SK-N-SH treated with all-trans-retinoic acid at 6 μM for 48 hours (cell line): ENCODE data around the gene TREX2.

Source experiments
- ATAC-seq: fragments of 200-7000 bp; cut with Tn5 transposase; 3 replicates; pipeline ENCODE4 v1.9.1; 2020; ENCODE audit warnings: mild to moderate bottlenecking, moderate library complexity
- ARNTL ChIP-seq: fragments of 450-650 bp; formaldehyde crosslinking; IDR thresholded peaks from 2 replicates; pipeline ENCODE4 v1.5.0; 2020; ENCODE audit warnings: low read depth, mild to moderate bottlenecking, moderate library complexity, borderline replicate concordance
- BACH2 ChIP-seq: fragments of 250-450 bp; sonication (Bioruptor Pico); IDR thresholded peaks from 2 replicates; pipeline ENCODE4 v1.9.0; 2021; ENCODE audit warnings: mild to moderate bottlenecking, borderline replicate concordance
- CSDC2 ChIP-seq: fragments of 250-450 bp; sonication (Bioruptor Pico); IDR thresholded peaks from 2 replicates; pipeline ENCODE4 v1.5.0; 2020; ENCODE audit warnings: mild to moderate bottlenecking, moderate library complexity
- ESRRG ChIP-seq: fragments of 250-450 bp; sonication (Bioruptor Pico); IDR thresholded peaks from 2 replicates; pipeline ENCODE4 v1.6.1; 2021; ENCODE audit warnings: mild to moderate bottlenecking
- GLIS3 ChIP-seq: fragments of 250-450 bp; sonication (Bioruptor Pico); IDR thresholded peaks from 2 replicates; pipeline ENCODE4 v1.5.0; 2020; ENCODE audit warnings: mild to moderate bottlenecking, moderate library complexity
- ISL1 ChIP-seq: fragments of 250-450 bp; sonication (Bioruptor Pico); IDR thresholded peaks from 2 replicates; pipeline ENCODE4 v2.1.2; 2022; ENCODE audit warnings: mild to moderate bottlenecking, moderate library complexity
- PPARA ChIP-seq: fragments of 250-450 bp; sonication (Bioruptor Pico); IDR thresholded peaks from 2 replicates; pipeline ENCODE4 v1.5.0; 2020; ENCODE audit warnings: mild to moderate bottlenecking, borderline replicate concordance
- RARB ChIP-seq: fragments of 250-450 bp; sonication (Bioruptor Pico); IDR thresholded peaks from 2 replicates; pipeline ENCODE4 v1.8.0; 2021; ENCODE audit warnings: mild to moderate bottlenecking, moderate library complexity
- SNAI2 ChIP-seq: fragments of 250-450 bp; sonication (Bioruptor Pico); IDR thresholded peaks from 2 replicates; pipeline ENCODE4 v1.5.0; 2020; ENCODE audit warnings: mild to moderate bottlenecking, moderate library complexity
- TCF4 ChIP-seq: fragments of 250-450 bp; sonication (Bioruptor Pico); IDR thresholded peaks from 2 replicates; pipeline ENCODE4 v1.8.0; 2021; ENCODE audit warnings: mild to moderate bottlenecking, moderate library complexity, borderline replicate concordance
- TOX ChIP-seq: fragments of 250-450 bp; sonication (Bioruptor Pico); IDR thresholded peaks from 2 replicates; pipeline ENCODE4 v1.8.0; 2021; ENCODE audit warnings: mild to moderate bottlenecking, moderate library complexity, borderline replicate concordance
- ZC3H10 ChIP-seq: fragments of 250-450 bp; sonication (Bioruptor Pico); IDR thresholded peaks from 2 replicates; pipeline ENCODE4 v1.5.1; 2021; ENCODE audit warnings: mild to moderate bottlenecking, moderate library complexity
- ZFP3 ChIP-seq: fragments of 250-450 bp; sonication (Bioruptor Pico); IDR thresholded peaks from 2 replicates; pipeline ENCODE4 v1.5.0; 2020; ENCODE audit warnings: mild to moderate bottlenecking, moderate library complexity
- ZFP30 ChIP-seq: fragments of 450-650 bp; formaldehyde crosslinking; IDR thresholded peaks from 2 replicates; pipeline ENCODE4 v1.5.0; 2022; ENCODE audit warnings: mild to moderate bottlenecking, moderate library complexity
- ZNF565 ChIP-seq: fragments of 450-650 bp; formaldehyde crosslinking; conservative IDR thresholded peaks from 2 replicates; pipeline ENCODE4 v1.5.0; 2020; ENCODE audit warnings: low read depth, mild to moderate bottlenecking, moderate library complexity
- ZNF70 ChIP-seq: fragments of 450-650 bp; formaldehyde crosslinking; IDR thresholded peaks from 2 replicates; pipeline ENCODE4 v1.5.0; 2020; ENCODE audit warnings: mild to moderate bottlenecking, moderate library complexity
- ZNF8 ChIP-seq: fragments of 450-650 bp; formaldehyde crosslinking; IDR thresholded peaks from 2 replicates; pipeline ENCODE4 v1.5.0; 2020; ENCODE audit warnings: mild to moderate bottlenecking, moderate library complexity
- TF ChIP-seq, protein P1 (sequence below): fragments of 250-450 bp; sonication (Bioruptor Pico); IDR thresholded peaks from 2 replicates; pipeline ENCODE4 v1.5.1; 2021; ENCODE audit warnings: mild to moderate bottlenecking, moderate library complexity
- TF ChIP-seq, protein P2 (sequence below): fragments of 250-450 bp; sonication (Bioruptor Pico); IDR thresholded peaks from 2 replicates; pipeline ENCODE4 v1.5.0; 2020; ENCODE audit warnings: mild to moderate bottlenecking, moderate library complexity
- TF ChIP-seq, protein P3 (sequence below): fragments of 250-450 bp; sonication (Bioruptor Pico); IDR thresholded peaks from 2 replicates; pipeline ENCODE4 v1.5.1; 2020; ENCODE audit warnings: low read depth, mild to moderate bottlenecking, moderate library complexity

TREX2 gene, protein sequence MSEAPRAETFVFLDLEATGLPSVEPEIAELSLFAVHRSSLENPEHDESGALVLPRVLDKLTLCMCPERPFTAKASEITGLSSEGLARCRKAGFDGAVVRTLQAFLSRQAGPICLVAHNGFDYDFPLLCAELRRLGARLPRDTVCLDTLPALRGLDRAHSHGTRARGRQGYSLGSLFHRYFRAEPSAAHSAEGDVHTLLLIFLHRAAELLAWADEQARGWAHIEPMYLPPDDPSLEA

DNA sequence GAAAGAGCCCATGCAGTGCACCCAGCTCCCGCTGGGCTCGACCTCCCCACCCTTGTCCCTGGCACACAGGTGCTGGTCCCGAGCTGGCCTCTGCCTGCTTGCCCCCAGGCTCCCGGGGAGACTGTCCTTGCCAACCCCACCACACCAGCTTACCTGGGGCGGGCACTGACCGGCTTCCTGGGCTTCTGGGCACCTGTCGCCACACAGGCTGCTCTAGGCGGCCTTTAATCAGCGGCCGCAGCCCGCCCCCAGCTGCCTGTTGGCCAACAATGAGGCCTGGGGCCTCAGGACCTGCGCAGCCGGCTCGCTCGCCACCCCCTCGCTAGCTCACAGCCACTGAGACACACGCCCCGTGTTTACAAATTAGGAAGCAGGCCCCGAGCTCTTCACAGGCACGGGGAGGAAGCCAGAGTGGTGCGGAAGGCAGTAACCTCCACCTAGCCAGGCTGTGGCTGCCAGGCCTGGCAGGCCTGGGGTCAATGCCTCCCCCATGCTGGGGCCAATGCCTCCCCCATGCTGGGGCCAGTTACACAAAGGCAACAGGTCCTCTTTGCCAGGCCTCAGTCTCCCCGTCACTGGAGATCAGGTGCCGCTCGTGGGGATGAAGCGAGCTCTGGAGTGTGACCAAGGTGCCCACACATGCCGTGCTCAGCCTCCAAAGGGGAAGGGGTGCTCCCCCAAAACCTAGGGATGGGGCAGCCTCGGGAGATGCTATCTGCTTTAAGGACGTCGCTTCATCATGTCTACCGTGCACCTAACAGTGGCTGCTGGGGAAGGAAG is at the start of gene TREX2:
Gene TREX2, minus strand, starts transcription at position 201 of the 780 bp plus-strand sequence. CDS start 626 bp downstream, outside the sequence.
- ATAC-seq, result no peak
- TF ChIP-seq ESRRG (CRISPR knock-in tag), result no peak
- TF ChIP-seq TOX (CRISPR knock-in tag), result no peak
- TF ChIP-seq TCF4 (CRISPR knock-in tag), result no peak
- TF ChIP-seq ZC3H10, result no peak
- TF ChIP-seq BACH2, result no peak
- no peak for TF ChIP-seq CSDC2 (CRISPR knock-in tag)
- TF ChIP-seq, protein P1, sequence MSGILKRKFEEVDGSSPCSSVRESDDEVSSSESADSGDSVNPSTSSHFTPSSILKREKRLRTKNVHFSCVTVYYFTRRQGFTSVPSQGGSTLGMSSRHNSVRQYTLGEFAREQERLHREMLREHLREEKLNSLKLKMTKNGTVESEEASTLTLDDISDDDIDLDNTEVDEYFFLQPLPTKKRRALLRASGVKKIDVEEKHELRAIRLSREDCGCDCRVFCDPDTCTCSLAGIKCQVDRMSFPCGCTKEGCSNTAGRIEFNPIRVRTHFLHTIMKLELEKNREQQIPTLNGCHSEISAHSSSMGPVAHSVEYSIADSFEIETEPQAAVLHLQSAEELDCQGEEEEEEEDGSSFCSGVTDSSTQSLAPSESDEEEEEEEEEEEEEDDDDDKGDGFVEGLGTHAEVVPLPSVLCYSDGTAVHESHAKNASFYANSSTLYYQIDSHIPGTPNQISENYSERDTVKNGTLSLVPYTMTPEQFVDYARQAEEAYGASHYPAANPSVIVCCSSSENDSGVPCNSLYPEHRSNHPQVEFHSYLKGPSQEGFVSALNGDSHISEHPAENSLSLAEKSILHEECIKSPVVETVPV (CRISPR knock-in tag), result no peak
- no peak for TF ChIP-seq ZNF8 (CRISPR knock-in tag)
- TF ChIP-seq RARB, result no peak

DNA sequence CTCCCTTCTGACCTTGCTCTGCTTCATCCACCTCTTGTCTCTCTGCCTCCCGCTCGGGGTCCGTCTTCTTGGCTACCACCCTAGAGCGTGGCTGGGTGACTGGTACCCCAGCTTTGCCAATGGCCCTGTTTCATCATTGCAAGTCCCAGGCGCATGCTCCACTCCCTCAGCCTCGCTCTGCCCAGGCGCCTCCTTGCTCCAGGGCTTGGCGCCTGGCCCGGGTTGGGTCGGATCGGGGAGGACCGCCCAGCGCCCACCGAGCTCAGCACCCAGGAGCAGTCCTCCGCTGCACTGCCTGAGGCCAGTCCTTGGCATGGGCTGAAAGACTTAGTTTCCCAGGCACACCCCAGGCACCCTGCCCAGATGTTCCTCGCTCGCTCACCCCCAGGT is 49.5 kb upstream of the TREX2 start:
- ATAC-seq, result peak; percentile 44

DNA sequence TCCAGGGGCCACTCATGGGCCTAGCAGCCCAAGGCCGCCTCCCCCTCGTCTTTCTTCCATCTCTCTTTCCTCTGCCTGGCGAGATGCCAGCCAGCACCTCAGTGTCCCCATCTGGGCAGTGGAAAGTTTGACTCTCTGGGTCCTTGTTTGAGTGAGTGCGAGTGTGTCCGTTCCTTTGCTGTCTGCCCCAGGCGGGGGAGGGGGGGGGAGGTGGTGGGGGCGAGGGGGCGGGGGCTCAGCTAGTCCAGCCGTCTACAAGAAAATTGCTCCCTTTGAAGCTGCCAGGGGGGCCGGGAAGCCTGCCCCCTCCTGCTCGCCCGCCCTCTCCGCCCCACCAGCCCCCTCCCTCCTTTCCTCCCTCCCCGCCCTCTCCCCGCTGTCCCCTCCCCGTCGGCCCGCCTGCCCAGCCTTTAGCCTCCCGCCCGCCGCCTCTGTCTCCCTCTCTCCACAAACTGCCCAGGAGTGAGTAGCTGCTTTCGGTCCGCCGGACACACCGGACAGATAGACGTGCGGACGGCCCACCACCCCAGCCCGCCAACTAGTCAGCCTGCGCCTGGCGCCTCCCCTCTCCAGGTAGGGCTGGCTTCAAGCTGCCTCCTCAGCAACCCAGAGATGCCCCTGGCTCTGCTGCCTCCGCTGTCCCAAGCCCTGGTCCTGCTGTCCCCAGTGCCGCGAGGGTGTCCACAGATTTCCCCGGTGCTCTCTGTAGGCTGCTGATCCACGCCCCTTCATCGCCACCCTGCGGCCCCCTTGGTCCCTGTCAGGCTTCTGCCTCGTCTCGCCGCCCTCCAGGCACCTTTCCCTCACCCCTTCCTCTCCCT is 48.9 kb upstream of the TREX2 start, which contains the start of gene BGN:
Gene BGN, plus strand, starts transcription at position 440 of the 821 bp plus-strand sequence. CDS start 9,652 bp downstream, outside the sequence.
- peak; percentile 70 for ATAC-seq
- TF ChIP-seq CSDC2 (CRISPR knock-in tag) (no peak), ZC3H10 (no peak), ZNF70 (CRISPR knock-in tag) (no peak), SNAI2 (CRISPR knock-in tag) (no peak), RARB (no peak), GLIS3 (CRISPR knock-in tag) (no peak), ARNTL (CRISPR knock-in tag) (no peak), ESRRG (CRISPR knock-in tag) (no peak), ISL1 (no peak), TCF4 (CRISPR knock-in tag) (no peak), ZNF8 (CRISPR knock-in tag) (no peak), ZFP30 (CRISPR knock-in tag) (no peak), PPARA (CRISPR knock-in tag) (no peak), ZFP3 (no peak), ZNF565 (no peak)
- TF ChIP-seq, protein P2, sequence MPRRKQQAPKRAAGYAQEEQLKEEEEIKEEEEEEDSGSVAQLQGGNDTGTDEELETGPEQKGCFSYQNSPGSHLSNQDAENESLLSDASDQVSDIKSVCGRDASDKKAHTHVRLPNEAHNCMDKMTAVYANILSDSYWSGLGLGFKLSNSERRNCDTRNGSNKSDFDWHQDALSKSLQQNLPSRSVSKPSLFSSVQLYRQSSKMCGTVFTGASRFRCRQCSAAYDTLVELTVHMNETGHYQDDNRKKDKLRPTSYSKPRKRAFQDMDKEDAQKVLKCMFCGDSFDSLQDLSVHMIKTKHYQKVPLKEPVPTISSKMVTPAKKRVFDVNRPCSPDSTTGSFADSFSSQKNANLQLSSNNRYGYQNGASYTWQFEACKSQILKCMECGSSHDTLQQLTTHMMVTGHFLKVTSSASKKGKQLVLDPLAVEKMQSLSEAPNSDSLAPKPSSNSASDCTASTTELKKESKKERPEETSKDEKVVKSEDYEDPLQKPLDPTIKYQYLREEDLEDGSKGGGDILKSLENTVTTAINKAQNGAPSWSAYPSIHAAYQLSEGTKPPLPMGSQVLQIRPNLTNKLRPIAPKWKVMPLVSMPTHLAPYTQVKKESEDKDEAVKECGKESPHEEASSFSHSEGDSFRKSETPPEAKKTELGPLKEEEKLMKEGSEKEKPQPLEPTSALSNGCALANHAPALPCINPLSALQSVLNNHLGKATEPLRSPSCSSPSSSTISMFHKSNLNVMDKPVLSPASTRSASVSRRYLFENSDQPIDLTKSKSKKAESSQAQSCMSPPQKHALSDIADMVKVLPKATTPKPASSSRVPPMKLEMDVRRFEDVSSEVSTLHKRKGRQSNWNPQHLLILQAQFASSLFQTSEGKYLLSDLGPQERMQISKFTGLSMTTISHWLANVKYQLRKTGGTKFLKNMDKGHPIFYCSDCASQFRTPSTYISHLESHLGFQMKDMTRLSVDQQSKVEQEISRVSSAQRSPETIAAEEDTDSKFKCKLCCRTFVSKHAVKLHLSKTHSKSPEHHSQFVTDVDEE (CRISPR knock-in tag), result no peak
- TF ChIP-seq, protein P3, sequence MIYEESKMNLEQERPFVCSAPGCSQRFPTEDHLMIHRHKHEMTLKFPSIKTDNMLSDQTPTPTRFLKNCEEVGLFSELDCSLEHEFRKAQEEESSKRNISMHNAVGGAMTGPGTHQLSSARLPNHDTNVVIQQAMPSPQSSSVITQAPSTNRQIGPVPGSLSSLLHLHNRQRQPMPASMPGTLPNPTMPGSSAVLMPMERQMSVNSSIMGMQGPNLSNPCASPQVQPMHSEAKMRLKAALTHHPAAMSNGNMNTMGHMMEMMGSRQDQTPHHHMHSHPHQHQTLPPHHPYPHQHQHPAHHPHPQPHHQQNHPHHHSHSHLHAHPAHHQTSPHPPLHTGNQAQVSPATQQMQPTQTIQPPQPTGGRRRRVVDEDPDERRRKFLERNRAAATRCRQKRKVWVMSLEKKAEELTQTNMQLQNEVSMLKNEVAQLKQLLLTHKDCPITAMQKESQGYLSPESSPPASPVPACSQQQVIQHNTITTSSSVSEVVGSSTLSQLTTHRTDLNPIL (CRISPR knock-in tag), result no peak
- TF ChIP-seq, protein P1 (CRISPR knock-in tag), result no peak

More for the DNA sequence above, 49.5 kb upstream of the TREX2 start:
- TF ChIP-seq, protein P2 (CRISPR knock-in tag), result no peak
- TF ChIP-seq, protein P1 (CRISPR knock-in tag), result no peak
